ENCODE results near the gene ARID3C.

GRCh38 chr9:34611251-34611810 lies 17.5 kb downstream of the ARID3C start:
- TF ChIP-seq, protein P1, sequence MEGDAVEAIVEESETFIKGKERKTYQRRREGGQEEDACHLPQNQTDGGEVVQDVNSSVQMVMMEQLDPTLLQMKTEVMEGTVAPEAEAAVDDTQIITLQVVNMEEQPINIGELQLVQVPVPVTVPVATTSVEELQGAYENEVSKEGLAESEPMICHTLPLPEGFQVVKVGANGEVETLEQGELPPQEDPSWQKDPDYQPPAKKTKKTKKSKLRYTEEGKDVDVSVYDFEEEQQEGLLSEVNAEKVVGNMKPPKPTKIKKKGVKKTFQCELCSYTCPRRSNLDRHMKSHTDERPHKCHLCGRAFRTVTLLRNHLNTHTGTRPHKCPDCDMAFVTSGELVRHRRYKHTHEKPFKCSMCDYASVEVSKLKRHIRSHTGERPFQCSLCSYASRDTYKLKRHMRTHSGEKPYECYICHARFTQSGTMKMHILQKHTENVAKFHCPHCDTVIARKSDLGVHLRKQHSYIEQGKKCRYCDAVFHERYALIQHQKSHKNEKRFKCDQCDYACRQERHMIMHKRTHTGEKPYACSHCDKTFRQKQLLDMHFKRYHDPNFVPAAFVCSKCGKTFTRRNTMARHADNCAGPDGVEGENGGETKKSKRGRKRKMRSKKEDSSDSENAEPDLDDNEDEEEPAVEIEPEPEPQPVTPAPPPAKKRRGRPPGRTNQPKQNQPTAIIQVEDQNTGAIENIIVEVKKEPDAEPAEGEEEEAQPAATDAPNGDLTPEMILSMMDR (IDR thresholded peaks at IDR 0.05), result no peak
- no peak for TF ChIP-seq POLR2AphosphoS5 (IDR thresholded peaks at IDR 0.05; ENCODE audit: low read depth, low read length)
